ENCODE measurements around the gene CCDC110.

The CCDC110 gene

DNA sequence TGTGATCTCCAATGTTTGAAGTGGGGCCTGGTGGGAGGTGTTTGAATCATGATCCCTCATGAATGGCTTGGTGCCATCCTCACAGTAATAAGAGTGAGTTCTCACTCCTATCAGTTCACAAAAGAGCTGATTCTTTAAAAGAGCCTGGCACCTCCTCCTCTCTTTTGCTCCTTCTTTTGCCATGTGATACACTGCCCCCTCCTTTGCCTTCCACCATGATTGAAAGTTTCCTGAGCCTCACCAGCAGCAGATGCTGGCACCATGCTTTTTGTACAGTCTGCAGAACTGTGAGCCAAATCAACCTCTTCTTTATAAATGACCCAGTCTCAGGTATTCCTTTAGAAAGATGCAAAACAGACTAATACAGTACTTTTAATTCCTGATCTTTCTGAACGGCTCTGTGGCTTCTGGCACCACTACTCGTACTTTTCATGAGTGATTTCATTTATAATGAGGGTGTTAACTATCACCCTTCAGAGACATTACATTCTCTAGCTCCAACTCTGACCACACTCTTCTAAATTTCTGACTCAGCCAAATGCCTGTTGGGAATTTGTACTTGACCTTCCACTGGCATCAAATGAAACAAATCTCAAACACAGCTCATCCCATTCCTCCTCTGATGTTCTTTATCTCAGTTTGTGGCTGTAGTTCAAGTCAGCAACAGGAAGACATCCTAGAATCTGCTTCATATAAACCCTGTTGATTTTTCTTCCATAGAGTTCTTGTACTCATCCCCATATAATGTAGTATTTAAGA lies 50.0 kb downstream of the CCDC110 start:
- DNase-seq (ENCODE audit: low spot score) = no peak

DNA sequence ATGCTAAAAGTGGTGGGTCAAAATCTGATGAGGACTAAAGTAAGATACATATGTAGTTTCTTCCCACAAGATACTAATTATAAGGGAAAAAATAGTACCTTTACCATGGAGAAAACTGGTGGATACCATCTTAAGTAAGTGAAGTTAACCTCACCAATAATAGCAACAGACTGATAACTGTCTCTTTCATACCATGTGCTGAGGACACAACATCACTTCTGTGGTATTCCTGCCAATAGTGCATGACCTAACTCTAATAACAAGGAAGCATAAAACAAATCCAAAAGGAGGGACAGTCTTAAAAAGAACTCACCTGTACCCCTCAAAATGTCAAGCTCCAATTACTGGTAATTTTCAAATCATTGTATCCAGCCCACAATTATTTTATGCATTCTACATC lies 54.6 kb downstream of the CCDC110 start:
- no peak for DNase-seq (ENCODE audit: low spot score)

GRCh38 chr4:185412412-185412811 lies 59.1 kb downstream of the CCDC110 start:
- DNase-seq (ENCODE audit: low spot score) = no peak

DNA sequence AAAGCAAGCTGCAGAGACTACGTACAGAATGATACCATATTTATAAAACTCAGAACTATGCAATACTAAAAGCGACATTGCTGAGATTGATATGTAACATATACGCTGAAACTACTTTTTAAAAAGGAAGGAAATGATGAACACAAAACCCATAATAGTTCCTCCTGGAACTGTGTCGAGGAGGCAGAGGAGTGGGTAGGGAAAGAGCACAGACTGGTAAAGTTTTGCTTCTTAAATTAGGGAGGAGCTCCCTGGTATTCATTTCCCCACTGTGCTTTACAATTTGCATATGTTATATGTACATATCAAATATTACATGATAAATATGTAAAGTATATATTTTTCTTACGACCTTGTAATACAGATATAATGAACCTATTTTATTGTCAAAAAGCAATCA lies 59.7 kb downstream of the CCDC110 start:
- DNase-seq (ENCODE audit: low spot score) = no peak

DNA sequence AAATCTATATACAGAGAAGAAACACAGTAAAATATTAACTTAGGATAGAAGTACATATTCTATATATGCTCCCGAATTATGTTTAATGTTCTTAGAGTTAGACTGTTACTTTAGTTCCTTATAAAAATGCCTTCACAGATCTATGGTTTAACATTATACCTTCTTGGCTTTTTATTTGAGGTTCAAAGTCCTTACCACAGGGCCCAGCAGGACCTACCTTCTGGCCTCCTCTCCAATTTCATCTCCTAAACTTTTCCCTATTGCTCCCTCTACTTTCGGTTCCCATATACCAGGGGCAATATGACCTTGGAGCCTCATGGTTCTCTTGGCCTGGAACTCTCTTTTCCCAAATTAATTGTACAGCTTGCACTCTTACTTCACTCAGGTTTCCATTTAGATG lies 63.1 kb downstream of the CCDC110 start:
- DNase-seq (ENCODE audit: low spot score) = no peak

GRCh38 chr4:185405296-185405999 lies 66.1 kb downstream of the CCDC110 start:
- DNase-seq (ENCODE audit: low spot score) = no peak

DNA sequence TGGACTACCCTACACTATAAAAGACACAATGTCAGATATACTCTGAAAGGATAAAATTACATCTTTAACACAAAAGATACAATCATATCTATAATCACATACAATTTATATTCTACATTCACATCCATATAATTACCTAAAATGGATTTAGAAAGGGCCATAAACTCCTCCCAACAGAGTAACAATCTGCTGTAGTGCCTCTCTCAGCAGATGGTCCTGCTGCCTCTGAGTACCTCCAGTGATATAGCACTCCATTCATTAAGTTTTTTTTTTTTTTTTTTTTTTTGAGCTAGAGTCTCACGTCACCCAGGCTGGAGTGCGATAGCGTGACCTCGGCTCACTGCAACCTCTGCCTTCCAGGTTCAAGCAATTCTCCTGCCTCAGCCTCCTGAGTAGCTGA lies 67.5 kb downstream of the CCDC110 start:
- no peak for DNase-seq (ENCODE audit: low spot score)

GRCh38 chr4:185399466-185399865 lies 72.1 kb downstream of the CCDC110 start:
- no peak for DNase-seq (ENCODE audit: low spot score)

- DNase-seq (ENCODE audit: low spot score) = no peak
Measured at GRCh38 chr4:185398618-185399017, 72.9 kb downstream of the CCDC110 start.

DNA sequence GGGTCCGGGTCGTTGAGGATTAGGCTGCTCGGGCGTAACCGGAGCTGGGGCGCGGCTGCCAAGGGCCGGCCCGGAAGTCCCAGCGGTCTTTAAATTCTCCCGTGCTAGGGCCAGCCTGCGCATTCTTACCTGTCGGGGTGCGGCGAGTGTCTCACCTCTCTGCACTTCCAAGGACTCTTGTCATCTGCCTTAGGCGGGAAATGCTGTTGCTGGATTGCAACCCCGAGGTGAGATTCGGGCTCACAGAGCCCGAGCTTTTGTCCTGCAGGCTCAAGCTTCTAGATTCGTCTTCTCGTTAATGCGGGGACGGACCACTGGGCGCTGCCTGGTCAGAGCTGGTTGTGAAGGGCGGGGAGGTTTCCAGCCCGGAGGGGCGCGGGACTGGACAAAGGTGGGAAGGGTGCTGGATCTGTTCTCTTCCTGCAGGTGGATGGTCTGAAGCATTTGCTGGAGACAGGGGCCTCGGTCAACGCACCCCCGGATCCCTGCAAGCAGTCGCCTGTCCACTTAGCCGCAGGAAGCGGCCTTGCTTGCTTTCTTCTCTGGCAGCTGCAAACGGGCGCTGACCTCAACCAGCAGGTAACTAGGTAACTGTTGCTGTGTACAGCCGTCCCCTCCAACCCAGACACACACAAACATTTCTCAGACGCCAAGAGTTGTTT lies 74.7 kb downstream of the CCDC110 start, which contains the start of gene ANKRD37:
ANKRD37 (plus strand) TSS at position 118 of the 662 bp plus-strand sequence; CDS start at position 201, 83 bp downstream.
- no peak for DNase-seq (ENCODE audit: low spot score)

DNA sequence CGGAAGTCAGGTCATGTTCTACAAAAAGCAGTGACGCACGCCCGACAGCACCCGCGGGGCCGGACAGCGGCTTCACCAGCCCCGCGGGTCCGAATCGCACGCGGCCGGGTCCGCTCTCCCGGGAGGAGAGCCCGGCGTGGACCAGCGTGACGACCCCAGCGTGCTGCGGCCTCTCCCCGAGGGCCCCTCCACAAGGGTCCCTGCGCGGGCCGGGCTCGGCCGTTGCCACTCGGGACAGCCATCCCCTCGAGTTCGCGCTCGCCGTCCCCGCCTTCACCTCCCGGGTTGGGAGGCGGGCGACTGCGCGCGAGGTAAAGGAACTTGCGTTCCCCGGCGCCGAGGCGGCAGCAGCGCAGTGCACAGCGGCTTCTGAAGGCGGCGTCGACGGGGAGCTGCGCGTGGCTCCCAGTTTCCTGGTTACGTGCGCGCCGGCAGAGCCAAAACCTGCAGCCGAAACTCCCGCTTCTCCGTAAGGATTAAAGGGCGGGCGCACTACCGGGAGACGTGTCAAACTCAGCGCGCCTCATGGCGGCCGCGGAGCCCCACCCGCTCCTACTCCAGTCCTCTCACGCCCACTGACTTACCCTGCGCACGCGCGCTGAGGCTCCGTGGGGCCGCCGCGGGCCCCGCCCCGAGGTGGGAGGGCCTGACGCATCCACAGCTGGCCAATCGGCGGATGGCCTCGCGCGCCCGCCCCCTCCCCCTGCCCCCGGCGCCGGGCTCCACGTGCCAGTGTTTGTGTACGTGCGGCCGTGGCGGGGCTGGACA lies 75.4 kb downstream of the CCDC110 start:
- peak; percentile 97 for DNase-seq (ENCODE audit: low spot score)

DNA sequence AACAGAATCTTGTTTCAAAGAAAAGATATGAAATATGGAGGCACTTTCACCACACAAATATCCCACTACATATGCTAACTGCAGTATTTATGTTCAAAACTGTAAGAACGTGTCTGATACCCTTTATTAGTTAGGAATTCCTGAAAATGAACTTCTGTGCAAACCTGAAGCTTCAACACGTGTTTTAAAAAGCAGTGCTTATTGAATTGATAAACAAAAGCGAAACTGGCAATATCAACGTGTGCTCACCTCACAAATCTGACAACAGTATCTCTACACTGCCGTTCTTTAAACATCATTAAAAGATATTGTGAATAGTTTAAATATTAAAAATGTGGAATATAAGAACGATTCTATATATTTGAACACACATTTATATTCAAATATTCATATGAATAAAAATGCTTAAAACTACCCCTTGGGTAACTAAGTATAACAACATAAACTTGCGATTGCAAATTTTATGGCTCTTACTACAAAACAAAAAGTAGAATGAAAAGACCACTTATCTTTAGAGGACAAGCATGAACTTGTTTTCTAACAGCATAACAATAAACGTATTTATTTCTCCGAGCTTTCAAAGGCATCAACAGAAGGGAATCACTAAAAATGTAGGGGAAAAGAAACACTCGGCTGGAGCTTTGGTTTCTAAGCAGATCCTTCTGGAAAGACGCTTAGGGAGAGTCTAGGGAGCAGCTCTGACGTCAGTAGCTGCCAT lies 76.1 kb downstream of the CCDC110 start, which contains the start of gene LRP2BP:
LRP2BP (minus strand) TSS at position 687 of the 718 bp plus-strand sequence. CDS start 17,738 bp downstream, outside the sequence.
- peak; percentile 23 for DNase-seq (ENCODE audit: low spot score)
